HG02642 (cell line): Measurements from ENCODE around the gene TSHZ3.

Experiments used
- ATAC-seq: cut with Tn5 transposase; IDR thresholded peaks from one replicate; pipeline ENCODE4 v1.9.1; 2021; ENCODE audit warnings: mild to moderate bottlenecking; ENCODE audit not compliant: unreplicated experiment, poor library complexity

TSHZ3 gene

GRCh38 chr19:31314849-31315629 is 34.2 kb downstream of the TSHZ3 start:
- ATAC-seq = no peak

- no peak for ATAC-seq
Observed at GRCh38 chr19:31314156-31314555, 35.1 kb downstream of the TSHZ3 start.

DNA sequence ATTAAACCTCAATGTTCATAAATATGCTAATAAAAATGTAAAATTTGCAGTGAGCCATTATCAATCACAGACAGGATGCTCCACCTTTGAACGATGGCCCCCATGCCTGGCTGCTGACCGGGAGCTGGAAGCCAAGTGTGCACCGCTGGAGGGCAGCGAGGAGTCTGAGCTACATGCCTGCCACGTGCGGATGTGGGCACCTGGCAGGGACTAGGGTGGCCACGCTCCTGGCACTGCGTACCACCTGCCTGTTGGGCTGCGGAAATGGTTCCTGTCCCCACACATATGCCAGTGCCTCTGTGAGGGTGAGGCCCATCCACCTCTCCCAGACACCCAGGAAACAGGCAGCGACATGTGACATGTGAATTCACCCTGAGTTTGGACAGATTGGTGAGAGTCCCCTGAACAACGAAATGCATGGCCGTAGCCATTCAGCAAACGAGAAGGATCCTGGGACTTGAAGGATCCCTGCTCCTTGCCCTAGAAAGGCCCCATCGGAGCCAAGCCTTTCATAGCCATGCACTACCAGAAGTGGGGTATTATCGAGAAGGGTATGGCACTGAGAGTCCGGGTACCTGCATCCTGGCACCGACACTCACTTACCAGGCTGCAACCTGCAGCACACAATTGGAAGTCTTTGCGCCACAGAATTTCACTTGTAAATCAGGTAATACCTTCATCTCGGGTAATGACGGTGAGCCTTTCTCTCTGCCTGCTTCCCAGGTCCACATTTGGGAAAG is 35.8 kb downstream of the TSHZ3 start:
- no peak for ATAC-seq

- no peak for ATAC-seq
Observed at GRCh38 chr19:31312677-31313244, 36.5 kb downstream of the TSHZ3 start.

- no peak for ATAC-seq
Observed at GRCh38 chr19:31312009-31312676, 37.1 kb downstream of the TSHZ3 start.

GRCh38 chr19:31310432-31311133 is 38.7 kb downstream of the TSHZ3 start:
- no peak for ATAC-seq

DNA sequence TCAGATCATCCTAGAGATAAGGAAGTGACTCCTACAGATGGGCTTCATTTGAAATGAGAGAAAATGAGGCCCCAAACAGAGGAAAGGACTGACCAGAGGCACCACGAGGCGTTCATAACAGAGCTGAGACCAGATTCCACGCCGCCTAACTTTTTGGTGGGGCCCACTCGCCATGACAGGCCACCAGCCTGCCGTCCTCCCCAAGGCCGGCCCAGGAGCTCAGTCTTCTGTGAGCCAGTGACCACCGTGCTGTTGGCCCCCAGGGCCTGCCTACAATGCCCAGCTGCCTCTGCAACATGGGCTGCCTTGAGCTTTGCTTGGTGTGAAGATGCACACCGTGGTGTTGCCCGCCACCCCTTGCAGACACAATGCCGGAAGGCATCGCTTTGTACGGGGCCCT is 40.5 kb downstream of the TSHZ3 start:
- ATAC-seq = no peak

GRCh38 chr19:31307071-31307669 is 42.1 kb downstream of the TSHZ3 start:
- no peak for ATAC-seq

DNA sequence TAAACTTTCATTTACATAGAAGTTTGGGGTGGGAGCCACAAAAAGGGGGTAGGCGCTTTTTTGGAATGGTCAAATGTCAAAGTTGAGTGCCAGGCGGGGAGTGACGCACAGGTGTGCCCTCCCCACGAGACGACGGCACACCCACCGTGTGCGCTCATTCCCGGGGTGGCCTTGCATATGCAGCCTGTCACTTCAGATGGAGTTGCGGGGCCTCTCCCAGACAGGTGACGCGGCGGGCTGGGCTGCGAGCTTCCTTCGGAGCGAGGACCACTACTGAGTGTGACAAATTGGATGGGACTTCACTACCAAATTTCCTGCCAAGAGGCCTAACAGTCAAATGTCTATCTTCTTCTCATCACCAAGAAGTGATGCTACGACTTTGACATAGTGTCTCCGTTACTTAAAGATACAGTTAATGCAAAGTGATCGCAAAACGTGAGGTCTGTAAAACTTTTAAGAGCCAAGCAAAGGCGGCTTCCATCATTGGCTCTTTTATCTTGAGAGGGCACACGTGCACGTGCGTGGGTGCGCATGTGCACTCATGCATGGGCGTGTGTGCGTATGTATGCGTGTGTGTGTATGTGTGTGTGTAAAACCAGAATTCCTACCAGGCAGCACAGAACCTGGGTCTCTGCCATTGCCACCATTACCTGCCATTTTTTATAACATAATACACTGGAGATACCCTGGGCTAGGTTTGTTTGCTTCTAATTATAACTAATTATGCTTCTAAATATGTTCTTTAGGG is 43.1 kb downstream of the TSHZ3 start:
- ATAC-seq = no peak

- ATAC-seq = no peak
Observed at GRCh38 chr19:31304831-31305312, 44.4 kb downstream of the TSHZ3 start.

DNA sequence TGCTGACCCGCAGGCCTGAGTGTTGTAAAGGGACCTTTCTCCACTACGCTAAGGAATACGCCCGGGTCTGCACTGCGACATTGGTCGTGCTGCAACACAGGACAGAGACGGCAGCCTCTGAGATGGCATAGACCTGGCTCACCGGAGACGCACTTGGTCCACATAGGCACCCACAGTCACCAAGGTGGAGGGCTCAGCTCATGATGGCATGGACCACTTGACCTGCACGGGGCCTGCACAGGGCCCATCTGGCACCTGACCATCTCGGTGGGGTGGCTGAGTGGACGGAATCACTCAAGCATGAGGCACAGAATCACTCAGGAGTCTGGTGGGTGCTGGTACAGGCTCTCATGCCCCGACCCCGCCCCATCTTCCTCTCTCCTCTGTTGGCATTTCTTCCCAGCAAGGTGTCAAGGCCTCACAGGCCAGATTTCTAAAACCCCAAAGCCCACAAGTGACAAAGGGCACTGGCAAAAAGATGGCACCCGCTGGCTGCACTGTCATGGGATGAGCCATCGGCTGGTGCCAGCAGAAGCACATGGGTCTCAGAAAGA is 45.9 kb downstream of the TSHZ3 start:
- ATAC-seq = no peak

- no peak for ATAC-seq
Observed at GRCh38 chr19:31301306-31301980, 47.8 kb downstream of the TSHZ3 start.

DNA sequence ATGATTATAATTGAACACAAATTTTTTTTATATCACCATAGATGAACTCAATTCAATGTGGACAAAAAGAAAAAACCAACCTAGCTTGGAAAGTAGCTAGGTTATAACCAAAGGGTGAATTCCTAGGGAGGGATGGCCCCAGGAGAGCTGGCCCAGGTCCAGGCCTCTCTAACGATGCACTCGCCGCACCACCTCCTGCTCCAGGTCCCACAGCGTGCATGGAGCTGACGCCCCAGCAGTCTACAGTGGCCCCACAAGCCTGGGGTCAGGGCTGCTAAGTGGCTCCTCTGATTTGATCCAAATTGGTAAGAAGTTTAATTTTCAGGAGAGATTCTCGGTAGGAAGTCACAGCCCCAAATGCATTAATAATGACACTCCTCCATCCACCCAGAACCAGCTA is 48.8 kb downstream of the TSHZ3 start:
- ATAC-seq = no peak

- no peak for ATAC-seq
Observed at GRCh38 chr19:31299665-31300064, 49.6 kb downstream of the TSHZ3 start.

GRCh38 chr19:31297991-31298390 is 51.2 kb downstream of the TSHZ3 start:
- no peak for ATAC-seq

DNA sequence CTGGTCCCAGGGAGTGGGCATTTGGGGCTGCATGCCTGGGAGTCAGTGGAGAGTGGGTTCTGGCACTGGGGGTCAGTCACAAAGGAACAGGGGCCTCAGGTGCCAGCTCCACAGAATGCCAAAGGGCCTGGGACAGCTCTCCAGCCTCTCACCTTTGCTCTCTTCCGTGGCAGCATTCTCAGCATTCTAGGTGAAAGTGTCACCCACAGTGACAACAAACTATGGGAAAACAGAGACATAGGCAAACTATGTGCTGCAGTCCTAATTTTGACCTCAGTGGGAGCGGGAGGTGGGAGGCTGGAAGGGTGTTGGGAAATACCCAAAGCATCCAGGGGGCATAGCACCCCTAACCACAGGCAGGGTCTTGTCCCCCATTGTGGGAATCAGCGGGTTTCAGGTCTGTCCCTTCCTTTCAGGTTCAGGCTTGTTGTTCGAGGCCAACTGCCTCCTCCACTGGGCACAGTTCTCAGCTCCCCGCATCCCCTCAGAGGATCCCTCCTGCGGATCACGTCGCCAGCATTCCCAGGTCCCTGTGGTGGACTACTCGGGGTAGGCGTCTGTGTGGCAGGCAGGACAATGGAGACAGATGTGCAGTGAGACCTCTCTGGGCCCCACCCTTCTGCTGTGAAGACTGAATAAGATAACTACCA is 52.4 kb downstream of the TSHZ3 start:
- ATAC-seq = no peak

DNA sequence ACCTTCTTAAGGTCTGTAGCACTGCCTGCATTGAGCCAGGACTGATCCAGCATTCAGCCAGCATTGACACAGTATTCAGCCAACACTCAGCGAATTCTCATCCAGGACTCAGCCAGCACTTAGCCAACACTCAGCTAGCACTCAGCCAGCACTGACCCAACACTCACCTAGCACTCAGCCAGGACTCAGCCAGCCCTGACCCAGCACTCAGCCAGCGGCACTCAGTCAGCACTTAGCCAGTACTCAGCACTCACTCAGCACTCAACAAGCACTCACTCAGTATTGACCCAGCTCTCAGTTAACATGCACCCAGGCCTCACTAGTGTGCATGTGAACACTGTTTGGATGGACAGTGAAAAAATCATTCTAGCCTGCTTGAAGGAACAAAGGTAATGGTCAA is 55.0 kb downstream of the TSHZ3 start:
- no peak for ATAC-seq
